Effector memory CD8-positive, alpha-beta T cell (primary cell): ENCODE data around the gene SPTBN2.

Experiments
- ATAC-seq: fragments of 150-1000 bp; cut with Tn5 transposase; replicated peaks from 2 replicates; pipeline ENCODE4 v1.10.0; 2021; ENCODE audit warnings: mild to moderate bottlenecking, moderate library complexity
- DNase-seq, 3 experiments: peaks; one replicate each; pipeline ENCODE4 v3.0.0; 2021
- H3K27ac Mint-ChIP-seq, 2 donors: one replicate each; pipeline ENCODE4 v1.8.0; 2022; ENCODE audit warnings: mild to moderate bottlenecking in 2 of 2, mixed read lengths in 2 of 2, moderate library complexity in 2 of 2
- H3K27me3 Mint-ChIP-seq, 2 donors: one replicate each; pipeline ENCODE4 v1.8.0; 2022; ENCODE audit warnings: mixed read lengths in 2 of 2
- H3K36me3 Mint-ChIP-seq: one replicate; pipeline ENCODE4 v1.8.0; 2022; ENCODE audit warnings: mild to moderate bottlenecking, moderate library complexity, mixed read lengths; ENCODE audit not compliant: insufficient read depth
- H3K4me1 Mint-ChIP-seq, 2 donors: one replicate each; pipeline ENCODE4 v1.8.0; 2022; ENCODE audit warnings: low read depth in 2 of 2, mixed read lengths in 2 of 2
- H3K4me3 Mint-ChIP-seq, 2 donors: one replicate each; pipeline ENCODE4 v1.8.0; 2022; ENCODE audit warnings: mild to moderate bottlenecking in 2 of 2, mixed read lengths in 2 of 2, moderate library complexity in 2 of 2
- H3K9me3 Mint-ChIP-seq, 2 donors: one replicate each; pipeline ENCODE4 v1.8.0; 2022; ENCODE audit warnings: mixed read lengths in 2 of 2

The SPTBN2 gene

GRCh38 chr11:66705587-66706335 lies 23.3 kb downstream of the SPTBN2 start:
- H3K4me1 Mint-ChIP-seq: no peaks in the 10 kb centered on the region
- no peak overlapping the region for H3K4me3 Mint-ChIP-seq
- H3K36me3 Mint-ChIP-seq: peaks cover 7% of the 10 kb centered on the region
- H3K9me3 Mint-ChIP-seq: no peaks in the 10 kb centered on the region
- H3K27ac Mint-ChIP-seq: no peak overlapping the region
- ATAC-seq (no peak), DNase-seq (no peak)
- H3K27me3 Mint-ChIP-seq: peaks cover 0 to 14% of the 10 kb centered on the region in 2 donors

- no peaks in the 10 kb centered on the region for H3K4me1 Mint-ChIP-seq
- H3K27ac Mint-ChIP-seq: no peak overlapping the region
Measured at GRCh38 chr11:66704659-66705360, 24.2 kb downstream of the SPTBN2 start.

GRCh38 chr11:66701432-66702240 lies 27.4 kb downstream of the SPTBN2 start:
- H3K4me1 Mint-ChIP-seq: no peaks in the 10 kb centered on the region
- DNase-seq: no peak
- H3K27me3 Mint-ChIP-seq: peaks cover 0 to 10% of the 10 kb centered on the region in 2 donors
- H3K36me3 Mint-ChIP-seq: peaks cover 3% of the 10 kb centered on the region
- no peak overlapping the region for H3K27ac Mint-ChIP-seq
- no peak for ATAC-seq
- H3K4me3 Mint-ChIP-seq: no peak overlapping the region
- H3K9me3 Mint-ChIP-seq: no peaks in the 10 kb centered on the region

More at GRCh38 chr11:66704659-66705360, 24.2 kb downstream of the SPTBN2 start:
- Mint-ChIP-seq H3K9me3 (no peaks in the 10 kb centered on the region), H3K36me3 (peaks cover 7% of the 10 kb centered on the region), H3K27me3 (peaks cover 0 to 10% of the 10 kb centered on the region in 2 donors), H3K4me3 (no peak overlapping the region)
- no peak for ATAC-seq
- DNase-seq: no peak

GRCh38 chr11:66700742-66701141 lies 28.3 kb downstream of the SPTBN2 start:
- H3K36me3 Mint-ChIP-seq: peaks cover 3% of the 10 kb centered on the region
- no peak overlapping the region for H3K4me3 Mint-ChIP-seq
- ATAC-seq: no peak
- H3K9me3 Mint-ChIP-seq: no peaks in the 10 kb centered on the region
- peaks cover 0 to 10% of the 10 kb centered on the region in 2 donors for H3K27me3 Mint-ChIP-seq
- no peaks in the 10 kb centered on the region for H3K4me1 Mint-ChIP-seq
- H3K27ac Mint-ChIP-seq: no peak overlapping the region
- DNase-seq: no peak

GRCh38 chr11:66700337-66700736 lies 28.7 kb downstream of the SPTBN2 start:
- Mint-ChIP-seq H3K36me3 (peaks cover 3% of the 10 kb centered on the region), H3K4me3 (no peak overlapping the region), H3K4me1 (no peaks in the 10 kb centered on the region), H3K9me3 (no peaks in the 10 kb centered on the region), H3K27ac (no peak overlapping the region), H3K27me3 (peaks cover 0 to 10% of the 10 kb centered on the region in 2 donors)
- DNase-seq: no peak
- no peak for ATAC-seq

GRCh38 chr11:66698491-66698890 lies 30.5 kb downstream of the SPTBN2 start:
- H3K4me1 Mint-ChIP-seq: peaks cover 0 to 3% of the 10 kb centered on the region in 2 donors
- H3K27ac Mint-ChIP-seq: no peak overlapping the region
- DNase-seq (no peak), ATAC-seq (no peak)
- H3K27me3 Mint-ChIP-seq: peaks cover 0 to 22% of the 10 kb centered on the region in 2 donors
- H3K36me3 Mint-ChIP-seq: peaks cover 8% of the 10 kb centered on the region
- no peak overlapping the region for H3K4me3 Mint-ChIP-seq
- H3K9me3 Mint-ChIP-seq: no peaks in the 10 kb centered on the region

- peaks cover 0 to 3% of the 10 kb centered on the region in 2 donors for H3K4me1 Mint-ChIP-seq
- no peak overlapping the region for H3K4me3 Mint-ChIP-seq
- H3K27me3 Mint-ChIP-seq: peaks cover 0 to 27% of the 10 kb centered on the region in 2 donors
- H3K36me3 Mint-ChIP-seq: peaks cover 8% of the 10 kb centered on the region
- no peaks in the 10 kb centered on the region for H3K9me3 Mint-ChIP-seq
- ATAC-seq: no peak
- DNase-seq: no peak
- H3K27ac Mint-ChIP-seq: no peak overlapping the region
Measured at GRCh38 chr11:66697988-66698387, 31.0 kb downstream of the SPTBN2 start.

GRCh38 chr11:66696146-66696545 lies 32.9 kb downstream of the SPTBN2 start:
- no peaks in the 10 kb centered on the region for H3K9me3 Mint-ChIP-seq
- ATAC-seq (no peak), DNase-seq (no peak)
- H3K27me3 Mint-ChIP-seq: peaks cover 0 to 21% of the 10 kb centered on the region in 2 donors
- H3K4me3 Mint-ChIP-seq: no peak overlapping the region
- peaks cover 0 to 3% of the 10 kb centered on the region in 2 donors for H3K4me1 Mint-ChIP-seq
- peak overlapping the region in 1 of 2 donors; percentile 65 for H3K27ac Mint-ChIP-seq
- H3K36me3 Mint-ChIP-seq: peaks cover 8% of the 10 kb centered on the region

- Mint-ChIP-seq H3K4me1 (peaks cover 0 to 3% of the 10 kb centered on the region in 2 donors), H3K9me3 (no peaks in the 10 kb centered on the region), H3K4me3 (no peak overlapping the region), H3K27me3 (peaks cover 0 to 17% of the 10 kb centered on the region in 2 donors), H3K27ac (no peak overlapping the region), H3K36me3 (peaks cover 8% of the 10 kb centered on the region)
- peak; percentile 81 to 83 (median 81) for DNase-seq
- ATAC-seq: peak; percentile 97
Measured at GRCh38 chr11:66694732-66695207, 34.2 kb downstream of the SPTBN2 start.

- Mint-ChIP-seq H3K9me3 (no peaks in the 10 kb centered on the region), H3K4me3 (no peak overlapping the region), H3K27me3 (peaks cover 0 to 17% of the 10 kb centered on the region in 2 donors), H3K4me1 (peaks cover 0 to 3% of the 10 kb centered on the region in 2 donors), H3K36me3 (peaks cover 5% of the 10 kb centered on the region), H3K27ac (no peak overlapping the region)
- DNase-seq: no peak
- no peak for ATAC-seq
Measured at GRCh38 chr11:66694056-66694410, 35.0 kb downstream of the SPTBN2 start.

GRCh38 chr11:66693356-66694055 lies 35.5 kb downstream of the SPTBN2 start:
- Mint-ChIP-seq H3K9me3 (no peaks in the 10 kb centered on the region), H3K27me3 (peaks cover 0 to 19% of the 10 kb centered on the region in 2 donors), H3K4me1 (peaks cover 0 to 3% of the 10 kb centered on the region in 2 donors), H3K36me3 (peaks cover 5% of the 10 kb centered on the region), H3K27ac (no peak overlapping the region), H3K4me3 (no peak overlapping the region)
- ATAC-seq (no peak), DNase-seq (no peak)

- Mint-ChIP-seq H3K27ac (no peak overlapping the region), H3K4me3 (no peak overlapping the region), H3K36me3 (peaks cover 5% of the 10 kb centered on the region), H3K9me3 (no peaks in the 10 kb centered on the region), H3K27me3 (peaks cover 0 to 25% of the 10 kb centered on the region in 2 donors), H3K4me1 (peaks cover 0 to 3% of the 10 kb centered on the region in 2 donors)
- DNase-seq: no peak
- no peak for ATAC-seq
Measured at GRCh38 chr11:66692871-66693331, 36.1 kb downstream of the SPTBN2 start.

- no peak overlapping the region for H3K4me3 Mint-ChIP-seq
- ATAC-seq (no peak), DNase-seq (no peak)
- H3K9me3 Mint-ChIP-seq: no peaks in the 10 kb centered on the region
- H3K36me3 Mint-ChIP-seq: peaks cover 5% of the 10 kb centered on the region
- peaks cover 0 to 3% of the 10 kb centered on the region in 2 donors for H3K4me1 Mint-ChIP-seq
- peaks cover 0 to 27% of the 10 kb centered on the region in 2 donors for H3K27me3 Mint-ChIP-seq
- H3K27ac Mint-ChIP-seq: no peak overlapping the region
Measured at GRCh38 chr11:66692446-66692845, 36.6 kb downstream of the SPTBN2 start.
